Fibroblast of lung (primary cell): ENCODE data around the gene KSR2. TPM values are rescaled to one million over a fixed set of nuclear protein-coding genes. Genes with fewer than 3 reads are reported as not detected.

ENCODE experiments used
- DNase-seq, 2 donors: peaks; one replicate each; pipeline versions ENCODE4 v3.0.0 to v3.0.0-alpha.2; 2010; ENCODE audit warnings: low read depth in 2 of 2
- H2AFZ ChIP-seq: 2 replicates; pipeline ENCODE4 v1.5.1; 2012; ENCODE audit warnings: low read length, control low read depth, inconsistent platforms
- H3K27ac ChIP-seq: 2 replicates; pipeline ENCODE4 v1.5.1; 2011; ENCODE audit warnings: low read length, control low read depth; ENCODE audit not compliant: insufficient read depth
- H3K27me3 ChIP-seq: 2 replicates; pipeline ENCODE4 v1.5.1; 2011; ENCODE audit warnings: mild to moderate bottlenecking, low read length; ENCODE audit not compliant: control insufficient read depth, insufficient read depth
- H3K36me3 ChIP-seq: 2 replicates; pipeline ENCODE4 v1.5.1; 2011; ENCODE audit warnings: low read length; ENCODE audit not compliant: control insufficient read depth, insufficient read depth
- H3K4me1 ChIP-seq: 2 replicates; pipeline ENCODE4 v1.5.1; 2011; ENCODE audit warnings: low read length; ENCODE audit not compliant: control insufficient read depth, insufficient read depth; ENCODE audit errors: extremely low read depth
- H3K4me2 ChIP-seq: 2 replicates; pipeline ENCODE4 v1.5.1; 2011; ENCODE audit warnings: low read length, control low read depth; ENCODE audit not compliant: insufficient read depth; ENCODE audit errors: extremely low read depth
- H3K4me3 ChIP-seq, 4 experiments: fragments of 200-600 bp in 1 of 4; sonication (generic) in 1 of 4; replicated peaks in 1 of 4; 2 replicates each; pipeline ENCODE4 v1.5.1; 2011 to 2016; ENCODE audit warnings: low read length in 4 of 4, low read depth in 3 of 4, mild to moderate bottlenecking in 3 of 4, control low read depth in 2 of 4, inconsistent platforms in 1 of 4, mixed read lengths in 1 of 4; ENCODE audit not compliant: insufficient read depth in 1 of 4; ENCODE audit errors: control extremely low read depth in 1 of 4
- H3K79me2 ChIP-seq: 2 replicates; pipeline ENCODE4 v1.5.1; 2012; ENCODE audit warnings: mild to moderate bottlenecking, low read length, inconsistent platforms; ENCODE audit not compliant: control insufficient read depth, insufficient read depth
- H3K9ac ChIP-seq: 2 replicates; pipeline ENCODE4 v1.5.1; 2011; ENCODE audit warnings: mild to moderate bottlenecking, low read length, control low read depth; ENCODE audit not compliant: insufficient read depth
- H3K9me3 ChIP-seq: 2 replicates; pipeline ENCODE4 v1.5.1; 2012; ENCODE audit warnings: low read depth, low read length; ENCODE audit not compliant: control insufficient read depth, insufficient read depth
- H4K20me1 ChIP-seq: 2 replicates; pipeline ENCODE4 v1.5.1; 2011; ENCODE audit warnings: low read length; ENCODE audit not compliant: control insufficient read depth, insufficient read depth; ENCODE audit errors: extremely low read depth
- CTCF ChIP-seq, 2 donors: IDR thresholded peaks in 1 of 2; conservative IDR thresholded peaks in 1 of 2; 1 replicate in 1 of 2; 2 replicates in 1 of 2; pipeline ENCODE4 v1.5.1; 2011 to 2012; ENCODE audit warnings: low read length in 2 of 2, control low read depth in 1 of 2, inconsistent platforms in 1 of 2, low read depth in 1 of 2, mild to moderate bottlenecking in 1 of 2
- EZH2 ChIP-seq: IDR thresholded peaks from 2 replicates; pipeline ENCODE4 v1.5.1; 2012; ENCODE audit warnings: low read length, control low read depth, mild to moderate bottlenecking; ENCODE audit errors: missing control alignments
- polyA plus RNA-seq, 2 donors: library from polyadenylated mRNA; depleted of rRNA in 1 of 2; stranded (reverse) in 1 of 2; unstranded in 1 of 2; fragments of >200 nt; gene quantifications; 2 replicates each; pipeline ENCODE4 v1.2.1, GENCODE V29; 2011 to 2012; ENCODE audit warnings: missing spikeins in 1 of 2
- total RNA-seq: library from RNA; depleted of rRNA; stranded (reverse); fragments of >200 nt; gene quantifications from 2 replicates; pipeline ENCODE4 v1.2.1, GENCODE V29; 2014

KSR2 gene
- total and polyA plus RNA-seq, 2 donors (not counting 1 experiment from before 2014, with no cell fraction given) = not detected

- Histone ChIP-seq H3K36me3 (no peaks in the 10 kb centered on the region), H3K79me2 (no peaks in the 10 kb centered on the region), H3K4me3 (no peak overlapping the region), H4K20me1 (no peaks in the 10 kb centered on the region), H3K9me3 (no peaks in the 10 kb centered on the region), H3K9ac (no peak overlapping the region), H3K4me2 (no peak overlapping the region), H3K4me1 (no peaks in the 10 kb centered on the region), H2AFZ (no peak overlapping the region), H3K27me3 (no peaks in the 10 kb centered on the region), H3K27ac (no peak overlapping the region)
- TF ChIP-seq CTCF (conservative IDR thresholded peaks at IDR 0.05 in 1 of 2, IDR thresholded peaks at IDR 0.05 in 1 of 2; ENCODE audit: low read depth in 1 of 2, low read length in 2 of 2) (no peak), EZH2 (no peak)
- no peak for DNase-seq
These were observed 446.2 kb downstream of the KSR2 start for GRCh38 chr12:117522559-117522958.

- TF ChIP-seq EZH2 (no peak), CTCF (conservative IDR thresholded peaks at IDR 0.05 in 1 of 2, IDR thresholded peaks at IDR 0.05 in 1 of 2; ENCODE audit: low read depth in 1 of 2, low read length in 2 of 2) (no peak)
- H3K27ac ChIP-seq = no peak overlapping the region
- no peak overlapping the region for H3K4me3 ChIP-seq
- H3K4me1 ChIP-seq = no peaks in the 10 kb centered on the region
- DNase-seq = no peak
- H2AFZ ChIP-seq = no peak overlapping the region
- no peaks in the 10 kb centered on the region for H3K79me2 ChIP-seq
- H3K4me2 ChIP-seq = no peak overlapping the region
- H3K36me3 ChIP-seq = no peaks in the 10 kb centered on the region
- H3K9me3 ChIP-seq = no peaks in the 10 kb centered on the region
- H4K20me1 ChIP-seq = no peaks in the 10 kb centered on the region
- no peaks in the 10 kb centered on the region for H3K27me3 ChIP-seq
- H3K9ac ChIP-seq = no peak overlapping the region
These were observed 446.9 kb downstream of the KSR2 start for GRCh38 chr12:117521867-117522266.

GRCh38 chr12:117521346-117521745 lies 447.4 kb downstream of the KSR2 start:
- H3K4me1 ChIP-seq = no peaks in the 10 kb centered on the region
- H3K79me2 ChIP-seq = no peaks in the 10 kb centered on the region
- H3K9me3 ChIP-seq = no peaks in the 10 kb centered on the region
- no peak for DNase-seq
- H3K27me3 ChIP-seq = no peaks in the 10 kb centered on the region
- no peak overlapping the region for H3K27ac ChIP-seq
- no peak overlapping the region for H3K4me2 ChIP-seq
- H3K4me3 ChIP-seq = no peak overlapping the region
- no peaks in the 10 kb centered on the region for H4K20me1 ChIP-seq
- H3K36me3 ChIP-seq = no peaks in the 10 kb centered on the region
- no peak for TF ChIP-seq CTCF (conservative IDR thresholded peaks at IDR 0.05 in 1 of 2, IDR thresholded peaks at IDR 0.05 in 1 of 2; ENCODE audit: low read depth in 1 of 2, low read length in 2 of 2)
- TF ChIP-seq EZH2 = no peak
- no peak overlapping the region for H2AFZ ChIP-seq
- H3K9ac ChIP-seq = no peak overlapping the region
